Spleen (tissue), 11 donors: ENCODE data around the gene PKD1. TPM values are rescaled to one million over a fixed set of nuclear protein-coding genes. Genes with fewer than 3 reads are reported as not detected.

ENCODE experiments used
- DNase-seq: peaks from one replicate; pipeline ENCODE4 v3.0.0-alpha.2; 2020
- H3K27ac ChIP-seq, 8 donors: fragments of 200-600 bp; sonication (generic) in 7 of 8; 1 replicate in 4 of 8; 2 replicates in 4 of 8; pipeline versions ENCODE4 v1.5.0 to v1.8.0; 2016 to 2021; ENCODE audit warnings: inconsistent platforms in 4 of 8, mild to moderate bottlenecking in 4 of 8, moderate library complexity in 1 of 8
- H3K27me3 ChIP-seq, 7 donors: fragments of 200-600 bp; sonication (generic) in 6 of 7; replicated peaks in 1 of 7; 1 replicate in 4 of 7; 2 replicates in 3 of 7; pipeline versions ENCODE4 v1.5.0 to v1.8.0; 2016 to 2021; ENCODE audit warnings: inconsistent platforms in 3 of 7, mild to moderate bottlenecking in 1 of 7
- H3K36me3 ChIP-seq, 6 donors: fragments of 200-600 bp; sonication (generic) in 5 of 6; 1 replicate in 4 of 6; 2 replicates in 2 of 6; pipeline versions ENCODE4 v1.5.0 to v1.8.0; 2016 to 2021; ENCODE audit warnings: inconsistent platforms in 2 of 6
- H3K4me1 ChIP-seq, 6 donors: fragments of 200-600 bp; sonication (generic) in 5 of 6; 1 replicate in 3 of 6; 2 replicates in 3 of 6; pipeline versions ENCODE4 v1.5.0 to v1.8.0; 2016 to 2021; ENCODE audit warnings: inconsistent platforms in 3 of 6
- H3K4me3 ChIP-seq, 8 donors: fragments of 200-600 bp; sonication (generic) in 7 of 8; 1 replicate in 4 of 8; 2 replicates in 4 of 8; pipeline versions ENCODE4 v1.5.0 to v1.8.0; 2016 to 2021; ENCODE audit warnings: inconsistent platforms in 4 of 8, mild to moderate bottlenecking in 4 of 8, moderate library complexity in 2 of 8
- H3K9me3 ChIP-seq, 8 donors: fragments of 200-600 bp; sonication (generic) in 7 of 8; 1 replicate in 4 of 8; 2 replicates in 4 of 8; pipeline versions ENCODE4 v1.5.0 to v1.8.0; 2016 to 2021; ENCODE audit warnings: inconsistent platforms in 4 of 8
- POLR2A ChIP-seq, 3 donors: fragments of 450-650 bp; IDR thresholded peaks; one replicate each; pipeline ENCODE4 v1.5.1; 2017; ENCODE audit warnings: antibody characterized with exemption in 3 of 3, mild to moderate bottlenecking in 1 of 3
- POLR2AphosphoS5 ChIP-seq, 3 donors: sonication (generic); formaldehyde crosslinking; IDR thresholded peaks; one replicate each; pipeline ENCODE4 v1.5.1; 2017; ENCODE audit warnings: antibody characterized with exemption in 3 of 3
- WGBS, 5 donors: extraction: QIAGEN DNeasy Blood & Tissue Kit in 3 of 5; methylation state at CpG; one replicate each; pipeline versions ENCODE4 v1.1.5 to v1.1.7; 2013 to 2018; 5-methylcytosine and 5-hydroxymethylcytosine counted together
- intact Hi-C: fragments of 100-400 bp; cut with DNase I; formaldehyde crosslinking; loops from one replicate; pipeline ENCODE4 v1.15.0; 2023; ENCODE audit warnings: low total_unique reads
- polyA plus RNA-seq, 3 donors: library from polyadenylated mRNA; stranded (reverse); fragments of 200-250 nt; gene quantifications; one replicate each; pipeline ENCODE4 v1.2.1, GENCODE V29; 2013
- total RNA-seq, 7 donors: library from RNA; depleted of rRNA in 3 of 7; stranded (reverse); fragments of >200 nt in 3 of 7; fragmentation: NEBNext Ultra II Directional in 4 of 7; extraction: Animal tissue kit (Norgen Biotek cat#: 25700) in 4 of 7; gene quantifications; one replicate each; pipeline versions ENCODE4 v1.1.0 to v1.2.1, GENCODE V29; 2016 to 2021
- TF ChIP-seq, protein P1 (sequence below), 11 experiments: fragments of 200-600 bp in 7 of 11; fragments of 450-650 bp in 4 of 11; sonication (generic) in 4 of 11; IDR thresholded peaks in 8 of 11; conservative IDR thresholded peaks in 3 of 11; 1 replicate in 7 of 11; 2 replicates in 4 of 11; pipeline versions ENCODE4 v1.4.0 to v1.8.0; 2016 to 2021; ENCODE audit warnings: antibody characterized with exemption in 11 of 11, inconsistent platforms in 4 of 11, mild to moderate bottlenecking in 1 of 11
- donor health status: healthy with polysubstance abuse.
- donor health status: DM: no; HTN: no; CAD: no; lungs with moderate emphysema.
- donor health status: DM: no; HTN: no; CAD: no.
- donor health status: Bipolar disorder and iron deficiency.
- donor health status: healthy.
- donor health status: DM: no; HTN: no; CAD: no.
- donor health status: DM: yes; HTN: yes; CAD: no.

PKD1 gene
- total and polyA plus RNA-seq, 10 donors, result 14.0 to 124 (median 79.8) TPM

DNA sequence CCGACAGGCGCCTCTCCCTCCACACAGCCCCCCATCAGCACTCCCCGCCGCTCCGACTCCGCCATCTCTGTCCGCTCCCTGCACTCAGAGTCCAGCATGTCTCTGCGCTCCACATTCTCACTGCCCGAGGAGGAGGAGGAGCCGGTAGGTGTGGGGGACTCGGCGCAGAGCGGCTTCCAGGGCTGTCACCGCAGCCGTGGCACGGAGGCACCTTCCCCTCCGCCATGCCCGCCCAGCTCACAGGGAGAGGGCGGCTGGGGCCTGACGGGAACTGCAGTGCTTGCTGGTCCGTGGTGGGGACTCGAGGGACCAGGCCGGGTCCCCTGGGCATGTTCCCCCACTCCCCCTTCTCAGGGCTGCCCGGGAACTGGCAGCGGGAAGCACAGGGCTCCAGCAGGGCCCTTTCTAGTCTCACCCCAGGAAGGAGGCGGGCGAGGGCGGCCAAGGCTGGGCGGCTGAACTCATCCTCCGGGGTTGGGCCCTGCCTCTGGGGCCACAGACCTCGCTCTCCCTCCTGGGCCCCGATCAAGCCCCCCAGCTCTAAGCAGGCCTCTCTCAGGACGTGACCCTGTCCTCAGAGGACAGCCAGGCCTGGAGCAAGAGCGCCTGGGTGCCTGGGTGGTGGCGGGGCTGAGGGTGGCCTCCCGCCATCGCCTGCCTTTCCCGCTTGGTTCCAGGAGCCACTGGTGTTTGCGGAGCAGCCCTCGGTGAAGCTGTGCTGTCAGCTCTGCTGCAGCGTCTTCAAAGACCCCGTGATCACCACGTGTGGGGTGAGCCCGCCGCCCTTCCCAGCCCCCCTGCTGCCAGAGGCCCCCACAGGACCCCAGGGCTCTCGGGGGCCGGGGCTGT lies 35.1 kb upstream of the PKD1 start:
- H3K9me3 ChIP-seq, result no peaks in the 10 kb centered on the region
- TF ChIP-seq POLR2AphosphoS5 (IDR thresholded peaks at IDR 0.05), result peak in 1 of 3 donors; percentile 36
- TF ChIP-seq, protein P1, sequence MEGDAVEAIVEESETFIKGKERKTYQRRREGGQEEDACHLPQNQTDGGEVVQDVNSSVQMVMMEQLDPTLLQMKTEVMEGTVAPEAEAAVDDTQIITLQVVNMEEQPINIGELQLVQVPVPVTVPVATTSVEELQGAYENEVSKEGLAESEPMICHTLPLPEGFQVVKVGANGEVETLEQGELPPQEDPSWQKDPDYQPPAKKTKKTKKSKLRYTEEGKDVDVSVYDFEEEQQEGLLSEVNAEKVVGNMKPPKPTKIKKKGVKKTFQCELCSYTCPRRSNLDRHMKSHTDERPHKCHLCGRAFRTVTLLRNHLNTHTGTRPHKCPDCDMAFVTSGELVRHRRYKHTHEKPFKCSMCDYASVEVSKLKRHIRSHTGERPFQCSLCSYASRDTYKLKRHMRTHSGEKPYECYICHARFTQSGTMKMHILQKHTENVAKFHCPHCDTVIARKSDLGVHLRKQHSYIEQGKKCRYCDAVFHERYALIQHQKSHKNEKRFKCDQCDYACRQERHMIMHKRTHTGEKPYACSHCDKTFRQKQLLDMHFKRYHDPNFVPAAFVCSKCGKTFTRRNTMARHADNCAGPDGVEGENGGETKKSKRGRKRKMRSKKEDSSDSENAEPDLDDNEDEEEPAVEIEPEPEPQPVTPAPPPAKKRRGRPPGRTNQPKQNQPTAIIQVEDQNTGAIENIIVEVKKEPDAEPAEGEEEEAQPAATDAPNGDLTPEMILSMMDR (IDR thresholded peaks at IDR 0.05 in 8 of 11, conservative IDR thresholded peaks at IDR 0.05 in 3 of 11), result no peak
- peaks cover 2 to 100% (median 88%) of the 10 kb centered on the region in 6 donors for H3K36me3 ChIP-seq
- intact Hi-C loops, result no loop called here
- H3K4me3 ChIP-seq, result peak overlapping the region in 7 of 8 donors; percentile 25 to 67 (median 39)
- peak overlapping the region; percentile 0 to 81 (median 76) for H3K27ac ChIP-seq
- no peaks in the 10 kb centered on the region for H3K27me3 ChIP-seq
- DNase-seq, result no peak
- 75 to 89% (median 83%) methylated on average over 24 to 47 of the region's 47 CpGs for WGBS, 5 donors
- peaks cover 4 to 79% (median 34%) of the 10 kb centered on the region in 6 donors for H3K4me1 ChIP-seq

DNA sequence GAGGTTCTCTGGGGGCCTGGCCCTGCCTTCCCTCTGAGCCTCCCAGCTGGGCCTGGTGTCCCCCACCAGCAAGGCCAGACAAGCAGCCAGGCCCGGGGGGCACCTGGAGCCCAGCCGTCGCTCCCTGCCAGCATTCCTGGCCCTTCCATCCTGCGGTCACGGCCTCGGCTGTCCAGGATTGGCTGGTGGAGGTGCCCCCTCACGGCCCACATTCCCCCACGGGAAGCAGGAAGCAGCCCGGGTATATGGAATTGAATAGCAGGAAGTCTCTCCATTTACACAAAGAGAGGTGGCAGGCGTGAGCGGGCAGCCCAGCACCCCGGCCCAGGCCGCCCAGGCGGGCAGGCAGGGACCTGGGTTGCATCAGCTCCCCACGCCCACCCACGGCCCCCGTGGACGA lies 34.4 kb upstream of the PKD1 start:
- TF ChIP-seq, protein P1 (IDR thresholded peaks at IDR 0.05 in 8 of 11, conservative IDR thresholded peaks at IDR 0.05 in 3 of 11), result peak in 1 of 11 experiments; percentile 12
- TF ChIP-seq POLR2A (IDR thresholded peaks at IDR 0.05) (peak in 1 of 3 donors; percentile 35), POLR2AphosphoS5 (IDR thresholded peaks at IDR 0.05) (peak; percentile 83 to 89 (median 85))
- peaks cover 2 to 98% (median 83%) of the 10 kb centered on the region in 6 donors for H3K36me3 ChIP-seq
- peaks cover 4 to 75% (median 33%) of the 10 kb centered on the region in 6 donors for H3K4me1 ChIP-seq
- WGBS, 5 donors, result 69 to 81% (median 79%) methylated on average over 6 to 18 of the region's 18 CpGs
- peak overlapping the region in 7 of 8 donors; percentile 25 to 67 (median 39) for H3K4me3 ChIP-seq
- H3K27ac ChIP-seq, result peak overlapping the region; percentile 13 to 81 (median 76)
- no peaks in the 10 kb centered on the region for H3K27me3 ChIP-seq
- intact Hi-C loops, result no loop called here
- H3K9me3 ChIP-seq, result no peaks in the 10 kb centered on the region
- peak; percentile 88 for DNase-seq

DNA sequence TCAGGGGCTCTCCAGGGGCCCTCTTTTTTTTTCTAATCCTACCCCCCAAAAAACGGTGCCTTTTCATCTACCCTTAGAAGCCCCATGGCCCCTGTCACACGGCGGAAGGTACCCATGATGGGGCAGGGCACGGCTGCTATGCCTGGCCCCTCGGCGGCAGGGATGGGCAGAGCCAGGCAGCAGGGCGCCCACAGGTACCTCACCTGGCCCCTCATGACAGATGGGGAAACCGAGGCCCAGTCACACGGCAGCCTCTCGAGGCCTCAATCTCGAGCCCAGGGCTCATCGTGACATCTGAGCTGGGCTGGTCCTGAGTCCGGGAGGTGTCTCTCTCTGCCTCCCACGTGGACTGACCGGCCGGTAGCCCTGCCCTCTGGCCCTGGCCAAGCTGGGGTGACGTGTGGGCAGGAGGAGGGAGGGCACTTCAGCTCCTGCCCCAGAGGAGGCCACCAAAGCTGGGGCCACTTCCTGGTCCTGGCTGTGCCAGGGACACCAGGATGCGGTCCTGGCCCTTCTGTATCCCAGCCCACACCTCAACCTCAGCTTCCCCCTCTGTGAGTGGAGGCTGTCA lies 31.5 kb upstream of the PKD1 start:
- WGBS, 5 donors, result 81 to 94% (median 86%) methylated on average over 11 to 18 of the region's 18 CpGs
- Histone ChIP-seq H3K27me3 (no peaks in the 10 kb centered on the region), H3K36me3 (peaks cover 0 to 88% (median 54%) of the 10 kb centered on the region in 6 donors), H3K4me3 (no peak overlapping the region), H3K27ac (peak overlapping the region in 4 of 8 donors; percentile 30 to 41 (median 37)), H3K9me3 (no peaks in the 10 kb centered on the region), H3K4me1 (peaks cover 0 to 58% (median 21%) of the 10 kb centered on the region in 6 donors)
- DNase-seq, result no peak
- TF ChIP-seq, protein P1 (IDR thresholded peaks at IDR 0.05 in 8 of 11, conservative IDR thresholded peaks at IDR 0.05 in 3 of 11), result no peak
- TF ChIP-seq POLR2A (IDR thresholded peaks at IDR 0.05), result no peak
- TF ChIP-seq POLR2AphosphoS5 (IDR thresholded peaks at IDR 0.05), result peak; percentile 33 to 65 (median 54)
- intact Hi-C loops, result no loop called here
